Fibroblast of peridontal ligament (primary cell): ENCODE results near the gene MS4A7.
"Not testable (repeated sequence)": the region's sequence is repeated elsewhere in the genome, so short reads cannot be mapped to it uniquely, and the experiment has no call there.

Experiments
- DNase-seq: peaks from one replicate; pipeline ENCODE4 v3.0.0-alpha.2; 2010; ENCODE audit errors: extremely low read depth

Gene MS4A7

GRCh38 chr11:60378354-60378753 is at the start of gene MS4A7:
Gene MS4A7 (plus strand): TSS chr11:60378532. CDS start chr11:60383142, 4,610 bp downstream.
- DNase-seq, result no peak

- no peak for DNase-seq
Observed at GRCh38 chr11:60332846-60333245, 45.5 kb upstream of the MS4A7 start.

DNA sequence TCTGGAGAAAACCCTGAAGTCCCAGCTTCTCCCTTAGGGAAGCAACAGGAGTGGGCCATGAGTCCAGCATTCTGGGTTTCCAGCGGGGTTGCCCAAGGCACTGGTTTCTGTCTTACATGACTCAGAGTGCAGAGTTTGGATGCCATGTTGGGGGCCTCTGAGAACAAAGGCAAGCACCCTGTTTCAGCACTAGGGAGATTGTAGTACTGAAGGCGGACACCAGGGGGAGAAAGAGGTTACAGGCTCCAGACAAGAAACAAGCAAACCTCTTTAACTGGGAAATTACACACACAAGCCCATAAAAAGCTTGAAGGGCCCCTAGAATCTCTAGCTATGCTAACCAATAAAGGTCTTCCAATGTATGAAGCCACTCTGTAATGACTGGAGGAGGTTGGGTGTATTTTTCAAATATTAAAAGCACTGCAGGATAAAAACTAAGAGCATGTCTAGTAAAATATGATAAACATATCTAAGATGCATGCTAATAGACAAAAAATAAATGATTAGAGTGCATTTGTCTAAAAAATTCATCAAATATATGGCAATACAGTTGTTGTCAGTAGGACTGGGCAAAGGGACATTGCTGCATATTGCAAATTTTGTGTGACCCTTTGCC is 44.2 kb upstream of the MS4A7 start:
- DNase-seq, result peak; percentile 2

- no peak for DNase-seq
Observed at GRCh38 chr11:60336767-60337391, 41.5 kb upstream of the MS4A7 start.

GRCh38 chr11:60338053-60338452 is 40.3 kb upstream of the MS4A7 start:
- DNase-seq, result no peak

- DNase-seq, result no peak
Observed at GRCh38 chr11:60339356-60339755, 39.0 kb upstream of the MS4A7 start.

DNA sequence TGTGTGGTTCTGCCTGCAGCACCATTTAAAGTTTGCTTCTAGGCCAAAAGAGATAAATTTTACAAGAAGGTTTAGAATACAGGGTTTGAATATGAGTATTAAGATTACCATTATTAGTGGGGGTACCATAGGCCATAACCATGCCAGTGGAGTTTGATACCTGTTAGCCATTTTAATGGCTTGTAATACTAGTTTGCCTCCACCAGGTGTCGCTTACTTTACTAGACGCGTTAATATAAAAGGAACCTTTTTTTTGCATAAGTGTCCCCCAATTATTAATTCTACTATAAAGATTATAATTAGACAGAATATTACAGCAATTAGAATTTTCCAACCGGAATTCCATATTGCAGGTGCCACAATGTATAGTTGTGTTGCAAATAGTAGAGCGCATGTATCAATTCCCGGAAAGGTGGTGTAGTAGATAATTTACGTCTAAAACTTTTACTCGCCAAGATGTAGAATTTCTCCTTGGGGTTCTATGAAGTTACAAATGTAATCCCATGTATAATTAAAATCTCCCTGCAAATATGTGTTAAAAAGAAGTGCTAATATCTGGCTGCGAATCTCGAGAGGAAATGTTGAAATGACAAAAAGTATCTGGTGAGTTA is 35.1 kb upstream of the MS4A7 start:
- no peak for DNase-seq

DNA sequence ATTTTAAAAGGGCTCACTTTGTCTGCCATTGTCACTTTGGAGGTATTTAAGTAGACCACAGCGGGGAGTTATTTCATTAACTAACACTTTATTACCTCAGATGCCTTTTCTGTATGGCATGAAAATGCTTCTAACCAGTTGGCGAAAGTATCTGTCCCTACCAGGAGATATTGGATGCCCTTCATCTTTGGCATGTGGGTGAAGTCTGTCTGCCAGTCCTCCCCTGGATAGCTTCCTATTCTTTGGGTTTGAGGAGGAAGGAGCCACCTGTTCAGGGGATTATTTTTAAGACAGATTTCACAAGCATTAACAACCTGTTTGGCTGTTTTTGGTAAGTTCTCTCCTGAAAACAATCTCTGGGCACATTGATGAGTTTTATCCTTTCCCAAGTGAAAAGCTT is 34.2 kb upstream of the MS4A7 start:
- DNase-seq, result no peak

DNA sequence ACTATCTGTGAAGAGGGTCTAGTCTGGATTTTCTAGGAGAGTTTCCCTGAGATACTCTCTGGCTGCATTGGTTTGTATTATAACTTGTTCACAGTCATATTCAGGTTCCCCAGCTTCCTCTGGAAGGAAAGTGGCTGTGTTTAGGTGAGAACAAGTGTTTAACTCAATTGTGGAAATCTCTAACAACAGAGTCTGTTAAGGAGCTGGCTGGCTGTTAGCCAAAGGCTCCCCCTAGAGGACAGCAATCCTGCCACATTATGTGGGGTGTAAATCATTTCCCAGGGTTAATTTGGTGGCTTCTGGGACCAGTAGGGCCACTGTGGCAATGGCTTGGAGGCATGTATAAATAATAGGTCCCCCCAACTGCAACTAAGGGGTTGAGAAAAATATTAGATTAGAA is 32.8 kb upstream of the MS4A7 start:
- no peak for DNase-seq

- no peak for DNase-seq
Observed at GRCh38 chr11:60347084-60347797, 31.1 kb upstream of the MS4A7 start.

DNA sequence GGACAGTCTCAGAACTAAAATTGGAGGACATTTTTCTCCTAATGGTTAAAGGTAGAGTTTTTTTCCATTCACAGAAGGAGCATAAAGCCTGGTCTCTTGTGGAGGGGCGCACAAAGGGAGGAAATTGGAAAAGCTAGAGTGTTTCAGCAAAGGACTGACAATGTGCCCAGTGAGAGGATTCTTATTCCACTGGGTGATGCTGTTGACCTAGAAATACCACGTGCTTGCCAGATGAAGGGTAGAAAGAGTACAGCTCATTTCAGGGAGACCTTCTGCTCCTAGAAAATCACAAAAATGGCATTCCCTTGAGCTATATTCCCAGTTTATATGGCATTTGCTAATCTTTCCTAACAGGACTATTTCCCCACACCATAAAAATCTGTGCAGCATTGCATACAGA is 30.2 kb upstream of the MS4A7 start:
- DNase-seq, result no peak

DNA sequence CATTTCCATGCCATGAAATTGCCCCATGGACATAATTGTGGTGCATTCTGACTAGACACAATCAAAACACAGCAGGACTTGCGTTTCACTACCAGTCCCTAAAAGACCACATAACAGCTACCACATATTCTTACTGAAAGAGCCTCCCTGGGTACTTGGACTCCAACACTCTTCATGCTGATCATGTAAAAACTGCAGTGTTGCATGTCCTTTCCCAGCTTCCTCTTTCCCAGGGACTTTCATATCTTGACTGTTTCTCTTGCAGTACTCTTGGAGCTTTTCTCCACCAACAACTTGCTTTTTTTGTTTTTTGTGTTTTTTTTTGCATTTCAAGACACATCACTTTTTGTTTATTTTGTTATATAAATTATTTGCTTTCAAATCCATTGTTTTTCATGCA is 28.3 kb upstream of the MS4A7 start:
- no peak for DNase-seq

- DNase-seq, result no peak
Observed at GRCh38 chr11:60357771-60358170, 20.6 kb upstream of the MS4A7 start.

GRCh38 chr11:60360621-60361020 is 17.7 kb upstream of the MS4A7 start:
- DNase-seq, result no peak

- DNase-seq, result no peak
Observed at GRCh38 chr11:60362241-60362640, 16.1 kb upstream of the MS4A7 start.

DNA sequence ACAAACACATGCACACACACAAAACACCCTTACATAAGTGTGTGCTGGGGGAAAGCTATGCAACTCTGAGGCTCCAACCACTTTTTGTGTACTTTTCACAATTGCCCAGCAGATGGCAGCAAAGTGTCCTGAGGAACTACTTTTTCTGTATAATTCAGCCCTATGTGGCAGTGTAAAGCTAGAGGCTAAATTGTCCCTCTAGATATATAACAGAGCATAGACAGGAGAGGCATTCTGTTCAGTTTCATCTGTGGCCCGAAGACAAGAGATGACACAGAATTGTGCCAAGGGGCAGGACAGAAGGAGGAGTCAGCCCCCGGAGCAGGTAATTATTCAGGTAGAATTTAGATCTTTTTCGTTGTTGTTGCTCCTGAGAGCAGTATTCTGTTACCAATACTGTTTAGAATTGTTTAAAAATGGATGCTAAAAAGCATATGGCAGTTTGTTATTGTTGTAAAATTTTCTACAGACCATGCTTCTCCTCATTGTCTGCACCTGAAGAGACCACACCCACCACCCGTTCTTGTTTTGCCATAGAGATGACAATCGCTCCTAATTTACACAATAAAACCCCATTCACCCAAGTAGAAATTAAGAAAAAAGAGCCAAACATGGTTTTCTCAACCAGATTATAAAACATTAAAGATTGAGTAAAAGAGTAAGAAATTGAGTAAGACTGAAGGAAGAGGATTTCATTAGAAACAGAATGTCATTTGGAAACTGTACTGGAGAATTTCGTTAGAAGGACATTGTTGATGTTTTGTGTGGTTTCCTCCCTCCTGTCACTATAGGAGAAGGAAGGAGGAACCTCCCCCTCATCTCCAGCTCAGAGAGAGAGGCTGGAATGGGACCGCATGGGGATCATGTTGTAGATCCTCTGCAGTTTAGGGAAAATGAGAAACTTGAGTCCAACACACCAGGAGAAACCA is 14.5 kb upstream of the MS4A7 start:
- peak; percentile 49 for DNase-seq

DNA sequence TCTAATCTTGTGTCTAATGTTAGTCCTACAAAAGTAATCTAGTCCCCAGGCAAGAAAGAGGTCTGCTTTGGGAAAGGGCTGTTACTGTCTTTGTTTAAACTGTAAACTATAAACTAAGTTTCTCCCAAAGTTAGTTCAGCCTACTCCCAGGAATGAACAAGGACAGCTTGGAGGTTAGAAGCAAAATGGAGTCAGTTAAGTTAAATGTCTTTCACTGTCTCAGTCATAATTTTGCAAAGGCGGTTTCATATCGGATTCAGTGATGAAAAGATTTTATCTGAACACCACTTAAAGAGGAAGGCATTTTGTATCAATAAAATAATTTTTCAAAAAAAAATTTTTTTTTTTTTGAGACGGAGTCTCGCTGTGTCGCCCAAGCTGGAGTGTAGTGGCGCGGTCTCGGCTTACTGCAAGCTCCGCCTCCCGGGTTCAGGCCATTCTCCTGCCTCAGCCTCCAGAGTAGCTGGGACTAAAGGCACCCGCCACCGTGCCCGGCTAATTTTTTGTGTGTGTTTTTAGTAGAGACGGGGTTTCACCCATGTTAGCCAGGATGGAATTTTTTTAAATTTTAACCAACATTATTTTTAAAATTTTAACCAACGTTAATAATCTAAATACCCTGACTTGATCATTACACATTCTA is 11.9 kb upstream of the MS4A7 start:
- DNase-seq, result not testable (repeated sequence)

- DNase-seq, result no peak
Observed at GRCh38 chr11:60367009-60367408, 11.3 kb upstream of the MS4A7 start.

- no peak for DNase-seq
Observed at GRCh38 chr11:60367896-60368295, 10.4 kb upstream of the MS4A7 start.

GRCh38 chr11:60370252-60370810 is 8.0 kb upstream of the MS4A7 start:
- no peak for DNase-seq

DNA sequence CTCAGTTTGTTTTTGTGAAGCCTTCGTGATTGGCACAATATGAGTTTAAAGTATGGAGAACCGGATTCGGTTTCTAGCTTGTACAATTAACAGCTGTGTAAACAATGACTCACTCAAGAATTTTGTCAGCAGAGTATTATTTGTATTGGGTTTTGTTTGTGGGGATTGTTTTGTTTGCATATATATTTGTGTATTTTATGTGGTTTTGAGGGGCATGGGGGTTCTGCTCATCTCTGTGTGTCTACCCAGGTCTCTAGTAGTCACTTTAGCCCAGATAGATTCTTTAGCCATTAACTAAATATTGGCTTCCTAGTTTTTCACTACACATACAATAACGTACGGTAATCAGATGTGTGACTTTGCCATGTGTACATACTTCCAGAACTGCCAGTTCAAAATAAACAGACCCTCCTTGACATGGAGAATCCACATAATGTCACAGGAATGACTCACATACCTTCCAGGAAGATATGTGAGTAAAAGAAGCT is 7.5 kb upstream of the MS4A7 start:
- DNase-seq, result no peak
